ENCODE results near the gene S100A16.

Gene S100A16

GRCh38 chr1:153647346-153647714 is 34.4 kb upstream of the S100A16 start:
- H2BK120ac ChIP-seq (ENCODE audit: low read depth, low read length): no peak overlapping the region
- no peak overlapping the region for H2AK5ac ChIP-seq (ENCODE audit: low read depth, low read length)
- no peak overlapping the region for H4K8ac ChIP-seq (ENCODE audit: low read depth, low read length)
- DNase-seq (ENCODE audit: low spot score): no peak
- no peaks in the 10 kb centered on the region for H3K9me3 ChIP-seq (replicated peaks in 1 of 2; ENCODE audit: control insufficient read depth in 2 of 2, insufficient read depth in 1 of 2, low read depth in 1 of 2, low read length in 2 of 2)
- H3K23ac ChIP-seq (ENCODE audit: low read depth, low read length, poor library complexity): no peak overlapping the region
- no peaks in the 10 kb centered on the region for H3K79me1 ChIP-seq (ENCODE audit: low read depth, low read length)
- peaks cover 0 to 3% of the 10 kb centered on the region in 2 donors for H3K4me1 ChIP-seq (ENCODE audit: control insufficient read depth in 2 of 2, insufficient read depth in 1 of 2, low read depth in 1 of 2, low read length in 2 of 2)
- no peak overlapping the region for H2BK15ac ChIP-seq (ENCODE audit: low read length)
- H2BK12ac ChIP-seq (ENCODE audit: low read length): no peak overlapping the region
- no peak overlapping the region for H4K91ac ChIP-seq (ENCODE audit: low read depth, low read length, poor library complexity)
- no peak overlapping the region for H3K4me3 ChIP-seq (ENCODE audit: low read length in 2 of 2)
- H3K4ac ChIP-seq (ENCODE audit: low read length): no peak overlapping the region
- H3K36me3 ChIP-seq (replicated peaks in 1 of 2; ENCODE audit: control insufficient read depth in 2 of 2, insufficient read depth in 2 of 2, low read length in 2 of 2): peaks cover 19 to 52% of the 10 kb centered on the region in 2 donors
- H3K14ac ChIP-seq (ENCODE audit: low read length): no peak overlapping the region
- H3K27ac ChIP-seq (replicated peaks; ENCODE audit: low read length): no peak overlapping the region
- H3K4me2 ChIP-seq (ENCODE audit: insufficient read depth, low read length, poor library complexity, severe bottlenecking): no peak overlapping the region
- no peaks in the 10 kb centered on the region for H3K27me3 ChIP-seq (ENCODE audit: control insufficient read depth in 3 of 3, insufficient read depth in 3 of 3, low read depth in 1 of 3, low read length in 3 of 3)
- H2AFZ ChIP-seq (ENCODE audit: low read length): no peak overlapping the region
- H3K9ac ChIP-seq (ENCODE audit: low read depth, low read length, poor library complexity): no peak overlapping the region
- H3K18ac ChIP-seq (ENCODE audit: low read length): no peak overlapping the region
- whole genome bisulfite sequencing, 2 donors (ENCODE audit: extremely low coverage in 2 of 2, insufficient read length in 2 of 2, insufficient replicate concordance in 1 of 2): no CpG with 5 or more reads among the region's 2 CpGs
- H2BK5ac ChIP-seq (ENCODE audit: low read length): no peak overlapping the region

- Histone ChIP-seq H3K27ac (replicated peaks; ENCODE audit: low read length) (peak overlapping the region; percentile 21), H3K4ac (ENCODE audit: low read length) (no peak overlapping the region), H3K9ac (ENCODE audit: low read depth, low read length, poor library complexity) (no peak overlapping the region), H2BK15ac (ENCODE audit: low read length) (no peak overlapping the region), H2BK5ac (ENCODE audit: low read length) (no peak overlapping the region), H3K36me3 (replicated peaks in 1 of 2; ENCODE audit: control insufficient read depth in 2 of 2, insufficient read depth in 2 of 2, low read length in 2 of 2) (peaks cover 24 to 58% of the 10 kb centered on the region in 2 donors), H3K79me1 (ENCODE audit: low read depth, low read length) (peaks cover 2% of the 10 kb centered on the region), H3K18ac (ENCODE audit: low read length) (no peak overlapping the region), H3K27me3 (ENCODE audit: control insufficient read depth in 3 of 3, insufficient read depth in 3 of 3, low read depth in 1 of 3, low read length in 3 of 3) (no peaks in the 10 kb centered on the region), H2AFZ (ENCODE audit: low read length) (no peak overlapping the region), H3K4me3 (ENCODE audit: low read length in 2 of 2) (no peak overlapping the region), H2BK12ac (ENCODE audit: low read length) (no peak overlapping the region), H3K9me3 (replicated peaks in 1 of 2; ENCODE audit: control insufficient read depth in 2 of 2, insufficient read depth in 1 of 2, low read depth in 1 of 2, low read length in 2 of 2) (no peaks in the 10 kb centered on the region), H2BK120ac (ENCODE audit: low read depth, low read length) (no peak overlapping the region), H3K4me2 (ENCODE audit: insufficient read depth, low read length, poor library complexity, severe bottlenecking) (no peak overlapping the region), H3K23ac (ENCODE audit: low read depth, low read length, poor library complexity) (no peak overlapping the region), H2AK5ac (ENCODE audit: low read depth, low read length) (no peak overlapping the region), H3K4me1 (ENCODE audit: control insufficient read depth in 2 of 2, insufficient read depth in 1 of 2, low read depth in 1 of 2, low read length in 2 of 2) (peaks cover 0 to 3% of the 10 kb centered on the region in 2 donors), H4K8ac (ENCODE audit: low read depth, low read length) (no peak overlapping the region), H4K91ac (ENCODE audit: low read depth, low read length, poor library complexity) (no peak overlapping the region), H3K14ac (ENCODE audit: low read length) (no peak overlapping the region)
- no peak for DNase-seq (ENCODE audit: low spot score)
- no CpG with 5 or more reads among the region's 5 CpGs for WGBS, 2 donors (ENCODE audit: extremely low coverage in 2 of 2, insufficient read length in 2 of 2, insufficient replicate concordance in 1 of 2)
These were observed 33.9 kb upstream of the S100A16 start for GRCh38 chr1:153646672-153647345.

- H3K4me3 ChIP-seq (ENCODE audit: low read length in 2 of 2): no peak overlapping the region
- peaks cover 36 to 87% of the 10 kb centered on the region in 2 donors for H3K36me3 ChIP-seq (replicated peaks in 1 of 2; ENCODE audit: control insufficient read depth in 2 of 2, insufficient read depth in 2 of 2, low read length in 2 of 2)
- H2AK5ac ChIP-seq (ENCODE audit: low read depth, low read length): no peak overlapping the region
- H4K91ac ChIP-seq (ENCODE audit: low read depth, low read length, poor library complexity): no peak overlapping the region
- H3K18ac ChIP-seq (ENCODE audit: low read length): no peak overlapping the region
- H3K4me2 ChIP-seq (ENCODE audit: insufficient read depth, low read length, poor library complexity, severe bottlenecking): no peak overlapping the region
- H2BK12ac ChIP-seq (ENCODE audit: low read length): no peak overlapping the region
- DNase-seq (ENCODE audit: low spot score): no peak
- no peak overlapping the region for H2BK5ac ChIP-seq (ENCODE audit: low read length)
- peaks cover 2% of the 10 kb centered on the region for H3K79me1 ChIP-seq (ENCODE audit: low read depth, low read length)
- no peak overlapping the region for H2BK15ac ChIP-seq (ENCODE audit: low read length)
- H3K27me3 ChIP-seq (ENCODE audit: control insufficient read depth in 3 of 3, insufficient read depth in 3 of 3, low read depth in 1 of 3, low read length in 3 of 3): no peaks in the 10 kb centered on the region
- H2AFZ ChIP-seq (ENCODE audit: low read length): no peak overlapping the region
- H3K4ac ChIP-seq (ENCODE audit: low read length): no peak overlapping the region
- no peak overlapping the region for H3K23ac ChIP-seq (ENCODE audit: low read depth, low read length, poor library complexity)
- peaks cover 0 to 3% of the 10 kb centered on the region in 2 donors for H3K4me1 ChIP-seq (ENCODE audit: control insufficient read depth in 2 of 2, insufficient read depth in 1 of 2, low read depth in 1 of 2, low read length in 2 of 2)
- H3K27ac ChIP-seq (replicated peaks; ENCODE audit: low read length): no peak overlapping the region
- no peak overlapping the region for H3K9ac ChIP-seq (ENCODE audit: low read depth, low read length, poor library complexity)
- no peaks in the 10 kb centered on the region for H3K9me3 ChIP-seq (replicated peaks in 1 of 2; ENCODE audit: control insufficient read depth in 2 of 2, insufficient read depth in 1 of 2, low read depth in 1 of 2, low read length in 2 of 2)
- H2BK120ac ChIP-seq (ENCODE audit: low read depth, low read length): no peak overlapping the region
- H3K14ac ChIP-seq (ENCODE audit: low read length): no peak overlapping the region
- H4K8ac ChIP-seq (ENCODE audit: low read depth, low read length): no peak overlapping the region
These were observed 30.9 kb upstream of the S100A16 start for GRCh38 chr1:153643816-153644215.

GRCh38 chr1:153643100-153643499 is 30.2 kb upstream of the S100A16 start:
- no peak overlapping the region for H4K8ac ChIP-seq (ENCODE audit: low read depth, low read length)
- H2AFZ ChIP-seq (ENCODE audit: low read length): no peak overlapping the region
- H3K4ac ChIP-seq (ENCODE audit: low read length): no peak overlapping the region
- peaks cover 0 to 2% of the 10 kb centered on the region in 2 donors for H3K4me1 ChIP-seq (ENCODE audit: control insufficient read depth in 2 of 2, insufficient read depth in 1 of 2, low read depth in 1 of 2, low read length in 2 of 2)
- H2BK12ac ChIP-seq (ENCODE audit: low read length): no peak overlapping the region
- no peak overlapping the region for H2BK5ac ChIP-seq (ENCODE audit: low read length)
- H3K4me2 ChIP-seq (ENCODE audit: insufficient read depth, low read length, poor library complexity, severe bottlenecking): no peak overlapping the region
- no peak overlapping the region for H4K91ac ChIP-seq (ENCODE audit: low read depth, low read length, poor library complexity)
- H2BK120ac ChIP-seq (ENCODE audit: low read depth, low read length): no peak overlapping the region
- no peak overlapping the region for H3K4me3 ChIP-seq (ENCODE audit: low read length in 2 of 2)
- H3K27me3 ChIP-seq (ENCODE audit: control insufficient read depth in 3 of 3, insufficient read depth in 3 of 3, low read depth in 1 of 3, low read length in 3 of 3): no peaks in the 10 kb centered on the region
- no peak overlapping the region for H2AK5ac ChIP-seq (ENCODE audit: low read depth, low read length)
- peaks cover 39 to 95% of the 10 kb centered on the region in 2 donors for H3K36me3 ChIP-seq (replicated peaks in 1 of 2; ENCODE audit: control insufficient read depth in 2 of 2, insufficient read depth in 2 of 2, low read length in 2 of 2)
- H2BK15ac ChIP-seq (ENCODE audit: low read length): no peak overlapping the region
- no peak overlapping the region for H3K14ac ChIP-seq (ENCODE audit: low read length)
- no CpG with 5 or more reads among the region's 11 CpGs for WGBS, 2 donors (ENCODE audit: extremely low coverage in 2 of 2, insufficient read length in 2 of 2, insufficient replicate concordance in 1 of 2)
- no peak overlapping the region for H3K9ac ChIP-seq (ENCODE audit: low read depth, low read length, poor library complexity)
- no peak for DNase-seq (ENCODE audit: low spot score)
- no peak overlapping the region for H3K18ac ChIP-seq (ENCODE audit: low read length)
- peaks cover 2% of the 10 kb centered on the region for H3K79me1 ChIP-seq (ENCODE audit: low read depth, low read length)
- no peaks in the 10 kb centered on the region for H3K9me3 ChIP-seq (replicated peaks in 1 of 2; ENCODE audit: control insufficient read depth in 2 of 2, insufficient read depth in 1 of 2, low read depth in 1 of 2, low read length in 2 of 2)
- H3K27ac ChIP-seq (replicated peaks; ENCODE audit: low read length): no peak overlapping the region
- H3K23ac ChIP-seq (ENCODE audit: low read depth, low read length, poor library complexity): no peak overlapping the region

Data from neuronal stem cell (in vitro differentiated cells).